Kidney (tissue), 14 donors: ENCODE data around the gene RSU1. TPM values are rescaled to one million over a fixed set of nuclear protein-coding genes. Genes with fewer than 3 reads are reported as not detected.

ENCODE experiments used
- DNase-seq, 5 donors: peaks; one replicate each; pipeline ENCODE4 v3.0.0-alpha.2; 2013 to 2020
- FAIRE-seq: peaks from 2 replicates; lab custom pipeline; 2012; peaks lifted over from hg19 to GRCh38; lab: Jason Lieb, UNC
- H3K27ac ChIP-seq, 2 donors: one replicate each; pipeline ENCODE4 v1.7.0; 2013; ENCODE audit warnings: low read depth in 2 of 2, low read length in 2 of 2, inconsistent platforms in 1 of 2
- H3K27me3 ChIP-seq: one replicate; pipeline ENCODE4 v1.7.1; 2013; ENCODE audit warnings: low read length, inconsistent platforms; ENCODE audit not compliant: control insufficient read depth, insufficient read depth
- H3K36me3 ChIP-seq, 3 donors: one replicate each; pipeline versions ENCODE4 v1.7.0 to v1.7.1; 2013; ENCODE audit warnings: low read length in 3 of 3, control low read depth in 1 of 3, inconsistent platforms in 1 of 3; ENCODE audit not compliant: insufficient read depth in 3 of 3, control insufficient read depth in 2 of 3
- H3K4me1 ChIP-seq, 3 donors: one replicate each; pipeline versions ENCODE4 v1.7.0 to v1.7.1; 2013; ENCODE audit warnings: low read length in 3 of 3, inconsistent platforms in 1 of 3, low read depth in 1 of 3; ENCODE audit not compliant: control insufficient read depth in 2 of 3, insufficient read depth in 2 of 3
- H3K4me3 ChIP-seq, 3 donors: one replicate each; pipeline versions ENCODE4 v1.7.0 to v1.8.1; 2013; ENCODE audit warnings: low read length in 3 of 3, control low read depth in 1 of 3, inconsistent platforms in 1 of 3
- H3K9ac ChIP-seq, 3 donors: one replicate each; pipeline versions ENCODE4 v1.7.0 to v1.7.1; 2013; ENCODE audit warnings: low read length in 3 of 3, control low read depth in 1 of 3, inconsistent platforms in 1 of 3
- H3K9me3 ChIP-seq, 3 donors: one replicate each; pipeline versions ENCODE4 v1.7.0 to v1.7.1; 2013; ENCODE audit warnings: low read length in 3 of 3, control low read depth in 1 of 3, inconsistent platforms in 1 of 3; ENCODE audit not compliant: control insufficient read depth in 2 of 3, insufficient read depth in 1 of 3
- intact Hi-C: fragments of 100-400 bp; cut with DNase I; formaldehyde crosslinking; loops from one replicate; pipeline ENCODE4 v1.11.1; 2022
- polyA plus RNA-seq: library from polyadenylated mRNA; stranded (reverse); fragments of 350-450 nt; fragmentation: Illumina TruSeq; extraction: RNeasy Lipid Tissue Mini Kit (QIAGEN cat#74804); gene quantifications from one replicate; pipeline ENCODE4 v1.2.3, GENCODE V29; 2014; ENCODE audit warnings: low read depth, low replicate concordance; ENCODE audit not compliant: insufficient read depth
- total RNA-seq: library from RNA; stranded (reverse); fragmentation: NEBNext Ultra II Directional; extraction: Animal tissue kit (Norgen Biotek cat#: 25700); gene quantifications from one replicate; pipeline ENCODE4 v1.2.1, GENCODE V29; 2021
- TF ChIP-seq, protein P1 (sequence below): IDR thresholded peaks from 3 replicates; pipeline ENCODE4 v1.5.1; 2012; ENCODE audit warnings: mild to moderate bottlenecking, moderate library complexity, borderline replicate concordance; ENCODE audit not compliant: insufficient read depth; ENCODE audit errors: extremely low read depth
- donor health status: control.
- donor health status: control.
- donor health status: control.
- donor health status: control.
- donor health status: control.
- donor health status: DM: yes; HTN: yes; CAD: no.
- donor health status: Normal renal cell carcinoma (clear cell type).

Gene RSU1
- total and polyA plus RNA-seq, 2 donors from 2014 or later, result 44.6 to 72.4 TPM

DNA sequence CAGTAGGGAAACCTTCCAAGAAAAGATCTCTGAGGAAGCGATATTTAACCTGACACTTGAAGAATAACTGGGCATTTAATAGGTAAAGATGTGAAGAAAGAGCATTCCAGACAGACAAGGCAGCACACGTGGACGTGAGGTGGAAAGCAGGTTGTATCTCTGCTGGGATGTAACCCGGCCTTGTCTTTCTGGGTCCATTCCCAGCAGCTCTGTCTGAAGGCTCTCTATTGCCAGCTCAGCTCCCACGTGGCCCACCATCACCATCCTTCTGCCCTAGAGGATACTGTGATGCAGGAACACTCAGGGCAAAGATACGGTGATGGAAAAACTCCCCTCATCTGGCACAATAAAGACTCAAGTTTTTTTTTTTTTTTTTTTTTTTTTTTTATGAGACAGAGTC is 137.7 kb downstream of the RSU1 start:
- Histone ChIP-seq H3K9me3 (no peaks in the 10 kb centered on the region), H3K4me3 (no peak overlapping the region), H3K27me3 (no peaks in the 10 kb centered on the region), H3K36me3 (no peaks in the 10 kb centered on the region), H3K27ac (no peak overlapping the region), H3K4me1 (no peaks in the 10 kb centered on the region), H3K9ac (no peak overlapping the region)
- FAIRE-seq (no peak), DNase-seq (no peak)
- TF ChIP-seq, protein P1, sequence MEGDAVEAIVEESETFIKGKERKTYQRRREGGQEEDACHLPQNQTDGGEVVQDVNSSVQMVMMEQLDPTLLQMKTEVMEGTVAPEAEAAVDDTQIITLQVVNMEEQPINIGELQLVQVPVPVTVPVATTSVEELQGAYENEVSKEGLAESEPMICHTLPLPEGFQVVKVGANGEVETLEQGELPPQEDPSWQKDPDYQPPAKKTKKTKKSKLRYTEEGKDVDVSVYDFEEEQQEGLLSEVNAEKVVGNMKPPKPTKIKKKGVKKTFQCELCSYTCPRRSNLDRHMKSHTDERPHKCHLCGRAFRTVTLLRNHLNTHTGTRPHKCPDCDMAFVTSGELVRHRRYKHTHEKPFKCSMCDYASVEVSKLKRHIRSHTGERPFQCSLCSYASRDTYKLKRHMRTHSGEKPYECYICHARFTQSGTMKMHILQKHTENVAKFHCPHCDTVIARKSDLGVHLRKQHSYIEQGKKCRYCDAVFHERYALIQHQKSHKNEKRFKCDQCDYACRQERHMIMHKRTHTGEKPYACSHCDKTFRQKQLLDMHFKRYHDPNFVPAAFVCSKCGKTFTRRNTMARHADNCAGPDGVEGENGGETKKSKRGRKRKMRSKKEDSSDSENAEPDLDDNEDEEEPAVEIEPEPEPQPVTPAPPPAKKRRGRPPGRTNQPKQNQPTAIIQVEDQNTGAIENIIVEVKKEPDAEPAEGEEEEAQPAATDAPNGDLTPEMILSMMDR, result no peak
- intact Hi-C loops, result no loop called here

DNA sequence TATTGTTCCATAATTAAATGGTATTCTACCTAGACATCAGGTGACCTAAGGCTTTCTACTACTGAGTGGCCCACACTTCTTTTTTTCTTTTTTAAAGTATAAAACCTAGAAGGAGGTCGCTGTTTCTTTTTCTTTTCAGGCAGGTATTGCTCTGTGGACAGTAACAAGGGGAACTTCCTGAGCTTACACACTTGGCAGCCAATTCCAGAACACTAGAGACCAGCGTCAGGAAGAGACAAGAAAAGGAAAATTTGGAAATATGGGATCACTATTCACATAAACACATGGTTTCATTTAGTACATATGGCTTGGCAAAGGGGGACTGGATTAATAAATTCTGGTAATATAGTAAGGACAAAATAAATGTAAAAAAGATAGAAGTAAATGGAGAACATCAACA is 141.9 kb downstream of the RSU1 start:
- no peak overlapping the region for H3K9ac ChIP-seq
- no peak overlapping the region for H3K4me3 ChIP-seq
- H3K27ac ChIP-seq, result no peak overlapping the region
- TF ChIP-seq, protein P1, result no peak
- H3K36me3 ChIP-seq, result no peaks in the 10 kb centered on the region
- no peaks in the 10 kb centered on the region for H3K9me3 ChIP-seq
- FAIRE-seq (no peak), DNase-seq (no peak)
- H3K4me1 ChIP-seq, result no peaks in the 10 kb centered on the region
- H3K27me3 ChIP-seq, result no peaks in the 10 kb centered on the region
- intact Hi-C loops, result no loop called here

DNA sequence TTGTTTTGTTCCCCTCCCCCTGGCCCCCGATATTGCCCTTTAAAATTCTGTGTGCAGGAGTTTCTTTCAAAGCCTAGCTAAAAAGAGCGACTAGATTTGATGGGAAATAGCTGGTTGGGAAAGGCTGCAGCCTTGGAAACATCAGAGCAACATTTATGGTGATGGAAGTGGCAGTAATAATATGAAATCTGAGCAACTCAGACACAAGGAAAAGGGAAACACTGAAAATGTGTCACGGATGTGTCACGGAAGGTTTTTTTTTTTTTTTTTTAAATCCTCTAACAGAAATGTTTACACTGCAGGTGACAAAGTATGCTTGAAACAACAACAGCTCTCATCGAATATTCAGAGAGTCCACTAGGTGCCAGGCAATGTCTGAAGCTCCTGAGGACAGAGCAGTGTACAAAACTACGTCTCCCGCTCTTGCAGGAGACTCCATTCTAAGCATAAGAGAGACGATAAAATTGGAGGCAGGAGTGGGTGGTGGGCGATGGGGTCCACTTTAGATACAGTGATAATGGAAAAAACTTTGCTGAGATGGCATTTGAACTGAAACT is 143.0 kb downstream of the RSU1 start:
- no peak overlapping the region for H3K27ac ChIP-seq
- no peaks in the 10 kb centered on the region for H3K36me3 ChIP-seq
- H3K9ac ChIP-seq, result no peak overlapping the region
- TF ChIP-seq, protein P1, result no peak
- H3K27me3 ChIP-seq, result no peaks in the 10 kb centered on the region
- no peaks in the 10 kb centered on the region for H3K4me1 ChIP-seq
- DNase-seq (peak in 1 of 5 donors; percentile 13), FAIRE-seq (no peak)
- no peak overlapping the region for H3K4me3 ChIP-seq
- intact Hi-C loops, result no loop called here
- no peaks in the 10 kb centered on the region for H3K9me3 ChIP-seq

DNA sequence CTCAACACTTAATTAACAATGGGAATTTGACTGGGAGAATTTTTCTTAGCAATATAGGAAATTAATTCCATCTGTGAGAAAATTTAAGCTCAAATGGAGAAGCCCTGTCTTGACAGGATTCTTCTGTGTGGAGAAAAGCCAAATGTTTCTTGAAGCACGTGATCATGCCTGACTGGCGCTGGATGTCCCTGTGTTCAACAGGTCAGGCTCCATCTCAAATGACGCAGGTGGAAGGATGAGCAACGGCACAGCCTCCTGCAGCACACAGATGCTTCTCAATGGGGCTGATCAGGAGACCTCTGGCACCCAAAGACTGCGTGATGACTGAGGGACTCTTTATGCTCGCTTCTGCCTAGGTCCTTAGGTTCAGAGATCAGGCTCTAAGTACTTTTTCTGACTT is 143.8 kb downstream of the RSU1 start:
- intact Hi-C loops, result no loop called here
- Histone ChIP-seq H3K4me1 (no peaks in the 10 kb centered on the region), H3K9ac (no peak overlapping the region), H3K4me3 (no peak overlapping the region), H3K36me3 (no peaks in the 10 kb centered on the region), H3K27ac (no peak overlapping the region), H3K27me3 (no peaks in the 10 kb centered on the region), H3K9me3 (no peaks in the 10 kb centered on the region)
- peak in 1 of 5 donors; percentile 13 for DNase-seq
- TF ChIP-seq, protein P1, result no peak
- no peak for FAIRE-seq
